ENCODE measurements around the gene GP5. TPM values are rescaled to one million over a fixed set of nuclear protein-coding genes. Genes with fewer than 3 reads are reported as not detected.

GP5 gene
- total RNA-seq, 2 experiments from 2014 or later = 3.3 TPM

DNA sequence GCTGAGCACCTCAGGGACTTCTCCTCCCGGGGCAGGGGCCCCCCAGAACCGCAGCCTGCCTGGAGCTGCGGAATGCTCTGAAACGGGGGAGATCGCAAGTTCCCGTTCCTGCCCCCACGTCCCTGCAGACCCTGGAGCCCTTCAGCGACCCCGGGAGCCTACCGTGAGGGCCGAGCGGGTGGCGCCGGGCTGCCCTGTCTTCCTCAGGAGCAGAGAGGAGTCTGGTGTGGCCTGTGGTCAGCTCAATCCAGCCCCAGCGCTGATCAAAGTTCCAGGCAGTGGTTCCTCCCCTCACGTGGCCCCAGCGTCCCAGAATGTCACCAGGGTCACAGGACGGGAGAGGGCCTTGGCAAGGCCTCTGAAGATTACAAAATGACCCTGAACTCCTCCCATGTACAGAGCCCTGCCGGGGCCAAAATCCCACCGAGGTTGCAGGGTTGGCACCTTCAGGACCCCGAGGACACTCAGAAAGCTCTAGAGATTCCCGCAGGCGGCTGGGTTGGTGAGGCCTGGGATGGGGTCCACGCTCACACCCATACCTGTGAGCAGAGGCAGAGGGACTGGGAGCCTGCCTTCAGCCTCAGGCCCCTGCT, 47.9 kb downstream of the GP5 start, which contains the start of gene CPN2:
CPN2 (minus strand) TSS at position 249 of the 593 bp plus-strand sequence. CDS start 8,626 bp downstream, outside the sequence.
- H3K27ac Mint-ChIP-seq = no peak within 1 kb of the TSS
- TF ChIP-seq, protein P1, sequence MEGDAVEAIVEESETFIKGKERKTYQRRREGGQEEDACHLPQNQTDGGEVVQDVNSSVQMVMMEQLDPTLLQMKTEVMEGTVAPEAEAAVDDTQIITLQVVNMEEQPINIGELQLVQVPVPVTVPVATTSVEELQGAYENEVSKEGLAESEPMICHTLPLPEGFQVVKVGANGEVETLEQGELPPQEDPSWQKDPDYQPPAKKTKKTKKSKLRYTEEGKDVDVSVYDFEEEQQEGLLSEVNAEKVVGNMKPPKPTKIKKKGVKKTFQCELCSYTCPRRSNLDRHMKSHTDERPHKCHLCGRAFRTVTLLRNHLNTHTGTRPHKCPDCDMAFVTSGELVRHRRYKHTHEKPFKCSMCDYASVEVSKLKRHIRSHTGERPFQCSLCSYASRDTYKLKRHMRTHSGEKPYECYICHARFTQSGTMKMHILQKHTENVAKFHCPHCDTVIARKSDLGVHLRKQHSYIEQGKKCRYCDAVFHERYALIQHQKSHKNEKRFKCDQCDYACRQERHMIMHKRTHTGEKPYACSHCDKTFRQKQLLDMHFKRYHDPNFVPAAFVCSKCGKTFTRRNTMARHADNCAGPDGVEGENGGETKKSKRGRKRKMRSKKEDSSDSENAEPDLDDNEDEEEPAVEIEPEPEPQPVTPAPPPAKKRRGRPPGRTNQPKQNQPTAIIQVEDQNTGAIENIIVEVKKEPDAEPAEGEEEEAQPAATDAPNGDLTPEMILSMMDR (IDR thresholded peaks at IDR 0.05) = no peak

DNA sequence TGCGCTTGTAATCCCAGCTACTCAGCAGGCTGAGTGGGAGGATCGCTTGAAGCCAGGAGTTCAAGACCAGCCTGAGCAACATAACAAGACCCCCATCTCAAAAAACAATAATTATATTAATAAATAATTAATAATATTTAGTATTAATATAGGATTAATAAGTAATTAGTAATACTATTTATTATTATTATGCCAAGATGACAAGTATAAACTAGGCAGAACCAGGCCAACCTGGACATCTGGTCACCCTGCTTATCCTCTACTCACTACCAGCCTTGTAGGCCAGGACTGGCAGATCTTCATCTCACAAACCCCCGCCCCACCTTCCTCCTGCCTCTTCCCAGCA, 48.4 kb downstream of the GP5 start:
- POLR2A ChIA-PET = no interaction called here
- H3K4me1 ChIP-seq (ENCODE audit: insufficient read depth, low read length) = no peaks in the 10 kb centered on the region
- intact Hi-C loops (cut with DNase I, micrococcal nuclease) = no loop called here
- H3K36me3 ChIP-seq (ENCODE audit: insufficient read depth, low read length) = no peaks in the 10 kb centered on the region
- H3K4me3 Mint-ChIP-seq = no peak overlapping the region
- no peaks in the 10 kb centered on the region for H3K4me1 Mint-ChIP-seq (ENCODE audit: low read depth)
- H3K27me3 ChIP-seq (ENCODE audit: control insufficient read depth in 1 of 2, insufficient read depth in 2 of 2, low read length in 2 of 2) = no peaks in the 10 kb centered on the region
- ATAC-seq (ENCODE audit: poor library complexity) = no peak
- H3K4me3 ChIP-seq (ENCODE audit: low read length) = no peak overlapping the region
- no peak for DNase-seq
- CTCF ChIA-PET = no interaction called here
- H3K36me3 Mint-ChIP-seq (ENCODE audit: low read depth) = no peaks in the 10 kb centered on the region
- no peaks in the 10 kb centered on the region for H3K9me3 Mint-ChIP-seq
- H3K27me3 Mint-ChIP-seq = no peaks in the 10 kb centered on the region
- TF ChIP-seq, protein P1 (IDR thresholded peaks at IDR 0.05) = no peak
- no peaks in the 10 kb centered on the region for H3K9me3 ChIP-seq (ENCODE audit: control insufficient read depth in 1 of 2, insufficient read depth in 1 of 2, low read length in 2 of 2)
- no peak overlapping the region for H3K27ac ChIP-seq (ENCODE audit: low read depth in 1 of 2, low read length in 2 of 2)
- H3K27ac Mint-ChIP-seq = no peak overlapping the region

More for the DNA sequence above, 47.9 kb downstream of the GP5 start, which contains the start of gene CPN2:
- no peaks in the 10 kb centered on the region for H3K27me3 Mint-ChIP-seq
- no peaks in the 10 kb centered on the region for H3K36me3 Mint-ChIP-seq (ENCODE audit: low read depth)
- Histone ChIP-seq H3K36me3 (ENCODE audit: insufficient read depth, low read length) (no peaks in the 10 kb centered on the region), H3K27ac (ENCODE audit: low read depth in 1 of 2, low read length in 2 of 2) (no peak within 1 kb of the TSS), H3K27me3 (ENCODE audit: control insufficient read depth in 1 of 2, insufficient read depth in 2 of 2, low read length in 2 of 2) (no peaks in the 10 kb centered on the region), H3K4me3 (ENCODE audit: low read length) (no peak within 1 kb of the TSS), H3K4me1 (ENCODE audit: insufficient read depth, low read length) (no peaks in the 10 kb centered on the region), H3K9me3 (ENCODE audit: control insufficient read depth in 1 of 2, insufficient read depth in 1 of 2, low read length in 2 of 2) (no peaks in the 10 kb centered on the region)
- H3K4me3 Mint-ChIP-seq = no peak within 1 kb of the TSS
- ATAC-seq (ENCODE audit: poor library complexity) (no peak), DNase-seq (no peak)
- no peaks in the 10 kb centered on the region for H3K9me3 Mint-ChIP-seq
- POLR2A ChIA-PET = no interaction called here
- CTCF ChIA-PET = no interaction called here
- H3K4me1 Mint-ChIP-seq (ENCODE audit: low read depth) = no peaks in the 10 kb centered on the region
- intact Hi-C loops (cut with DNase I, micrococcal nuclease) = no loop called here

DNA sequence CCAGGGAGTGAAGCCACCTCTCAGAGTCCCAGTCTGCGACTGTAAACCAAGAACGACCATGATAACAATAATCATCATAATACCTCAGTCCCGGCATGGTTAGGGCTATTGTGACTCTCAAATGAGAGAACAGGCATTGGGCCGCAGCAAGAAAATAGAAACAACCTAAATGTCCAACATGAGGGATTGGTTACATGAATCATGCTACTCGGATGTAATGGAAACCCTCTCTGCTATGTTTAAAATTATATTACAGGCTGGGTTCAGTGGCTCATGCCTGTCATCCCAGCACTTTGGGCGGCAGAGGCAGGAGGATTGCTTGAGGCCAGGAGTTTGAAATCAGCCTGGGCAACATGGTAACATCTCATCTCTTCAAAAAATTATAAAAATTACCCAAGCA, 50.7 kb downstream of the GP5 start:
- Histone ChIP-seq H3K36me3 (ENCODE audit: insufficient read depth, low read length) (no peaks in the 10 kb centered on the region), H3K4me1 (ENCODE audit: insufficient read depth, low read length) (no peaks in the 10 kb centered on the region), H3K9me3 (ENCODE audit: control insufficient read depth in 1 of 2, insufficient read depth in 1 of 2, low read length in 2 of 2) (no peaks in the 10 kb centered on the region), H3K27me3 (ENCODE audit: control insufficient read depth in 1 of 2, insufficient read depth in 2 of 2, low read length in 2 of 2) (no peaks in the 10 kb centered on the region), H3K4me3 (ENCODE audit: low read length) (no peak overlapping the region), H3K27ac (ENCODE audit: low read depth in 1 of 2, low read length in 2 of 2) (no peak overlapping the region)
- H3K27ac Mint-ChIP-seq = no peak overlapping the region
- no peaks in the 10 kb centered on the region for H3K9me3 Mint-ChIP-seq
- ChIA-PET CTCF (no interaction called here), POLR2A (no interaction called here)
- H3K4me1 Mint-ChIP-seq (ENCODE audit: low read depth) = no peaks in the 10 kb centered on the region
- intact Hi-C loops (cut with DNase I, micrococcal nuclease) = loop anchor here in 1 of 2 experiments (10.0 kb wide), 1 partner anchor 1884 kb away; no protein-coding TSS in a partner anchor
- no peak for ATAC-seq (ENCODE audit: poor library complexity)
- no peak for DNase-seq
- H3K27me3 Mint-ChIP-seq = peaks cover 5% of the 10 kb centered on the region
- TF ChIP-seq, protein P1 (IDR thresholded peaks at IDR 0.05) = no peak
- H3K36me3 Mint-ChIP-seq (ENCODE audit: low read depth) = no peaks in the 10 kb centered on the region
- no peak overlapping the region for H3K4me3 Mint-ChIP-seq

All from CD4-positive, alpha-beta T cell (primary cell).